GM19438 (cell line): ENCODE results near the gene OSTC.
A peak's percentile ranks its signal among the peaks of the same experiment; 100 is the strongest.

Experiments
- ATAC-seq: cut with Tn5 transposase; IDR thresholded peaks from one replicate; pipeline ENCODE4 v1.9.1; 2021; ENCODE audit warnings: low read depth; ENCODE audit not compliant: unreplicated experiment

Gene OSTC

DNA sequence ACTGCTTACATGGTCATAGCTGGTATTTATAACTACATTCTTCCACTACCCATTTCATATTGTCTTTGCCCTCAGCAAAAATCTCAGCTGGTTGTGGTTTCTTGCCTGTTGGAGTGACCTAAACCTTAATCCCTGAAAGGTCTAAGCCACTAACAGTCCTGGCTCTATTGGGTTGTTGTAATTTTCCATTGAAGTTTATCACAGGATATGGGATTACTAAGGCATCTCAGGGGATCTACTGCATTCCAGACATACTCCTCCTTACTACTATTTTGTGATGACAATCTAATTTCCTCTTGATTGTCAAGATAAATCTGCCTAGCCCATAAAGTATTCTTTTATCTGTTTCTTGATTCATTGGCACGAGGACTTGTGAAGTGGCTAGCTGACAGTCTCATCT is 6.2 kb upstream of the OSTC start:
- no peak for ATAC-seq

DNA sequence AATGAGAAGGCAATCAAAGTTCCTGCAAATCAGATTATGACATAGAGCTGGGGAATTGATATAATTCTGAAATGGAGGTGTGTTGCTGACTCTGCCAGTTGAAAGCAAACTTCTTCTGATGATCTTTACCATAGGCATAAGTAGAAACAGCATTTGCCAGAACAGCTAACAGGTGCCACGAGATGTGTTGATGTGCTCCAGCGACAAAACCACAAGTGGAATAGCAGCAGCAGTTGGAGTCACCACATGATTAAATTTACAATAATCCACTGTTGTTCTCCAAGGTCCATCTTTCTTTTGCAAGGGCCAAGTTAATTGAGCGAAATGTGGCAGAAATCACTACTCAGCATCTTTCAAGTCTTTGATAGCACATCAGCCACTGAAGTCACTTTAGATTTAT is 3.7 kb upstream of the OSTC start:
- no peak for ATAC-seq

DNA sequence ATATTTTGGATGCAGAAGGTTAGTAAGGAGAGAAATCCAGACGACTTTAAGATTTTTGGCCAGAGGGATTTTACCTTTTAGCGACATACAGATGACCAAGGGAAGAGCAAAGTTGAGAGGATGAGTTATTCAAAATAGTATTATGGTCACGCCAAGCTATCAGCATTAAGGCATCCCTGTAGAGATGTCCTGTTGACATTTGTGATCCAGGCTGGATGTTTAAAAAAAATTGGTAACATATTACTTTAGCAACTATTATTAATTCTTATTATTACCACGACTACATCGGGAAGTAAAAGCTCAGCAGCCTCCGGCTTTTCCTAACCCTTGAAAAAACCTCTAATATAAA is 562 bp upstream of the OSTC start:
- peak; percentile 20 for ATAC-seq

DNA sequence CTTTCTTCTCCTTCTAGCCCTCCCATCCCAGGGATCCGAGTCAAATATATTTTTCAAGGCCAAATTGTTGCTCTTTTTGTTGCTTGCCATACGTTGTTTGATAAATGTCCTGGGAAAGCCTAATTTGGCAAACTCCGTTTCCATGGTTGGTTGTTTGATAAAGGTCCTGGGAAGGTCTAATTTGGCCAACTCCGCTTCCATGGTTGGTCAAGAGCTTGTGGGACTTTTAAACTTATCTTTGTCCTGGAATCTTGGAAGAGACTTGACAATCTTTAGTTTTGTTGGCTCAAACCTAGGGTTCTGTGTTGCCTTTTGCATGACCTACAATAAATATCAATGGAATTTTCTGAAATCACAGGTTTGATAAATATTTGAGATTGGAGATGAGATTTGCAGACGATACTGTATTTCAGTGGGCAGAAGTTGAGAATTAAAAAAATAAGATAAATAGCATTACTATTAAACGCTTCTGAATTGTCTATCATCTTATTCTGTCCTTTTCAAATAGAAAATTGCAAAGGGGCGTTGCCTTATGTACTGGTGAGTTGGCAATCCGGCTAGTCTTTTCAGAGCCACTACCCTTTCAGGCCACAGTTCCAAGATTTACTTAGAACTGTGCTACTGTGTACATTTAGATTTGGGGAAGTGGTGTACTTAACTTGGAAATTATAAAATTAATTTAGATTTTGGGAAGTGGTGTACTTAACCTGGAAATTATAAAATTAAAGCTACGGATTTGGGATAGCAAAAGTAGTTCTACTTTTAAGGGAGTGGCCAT is 804 bp downstream of the OSTC start:
- ATAC-seq = peak; percentile 28

- no peak for ATAC-seq
Measured at GRCh38 chr4:108662629-108663028, 12.2 kb downstream of the OSTC start.

DNA sequence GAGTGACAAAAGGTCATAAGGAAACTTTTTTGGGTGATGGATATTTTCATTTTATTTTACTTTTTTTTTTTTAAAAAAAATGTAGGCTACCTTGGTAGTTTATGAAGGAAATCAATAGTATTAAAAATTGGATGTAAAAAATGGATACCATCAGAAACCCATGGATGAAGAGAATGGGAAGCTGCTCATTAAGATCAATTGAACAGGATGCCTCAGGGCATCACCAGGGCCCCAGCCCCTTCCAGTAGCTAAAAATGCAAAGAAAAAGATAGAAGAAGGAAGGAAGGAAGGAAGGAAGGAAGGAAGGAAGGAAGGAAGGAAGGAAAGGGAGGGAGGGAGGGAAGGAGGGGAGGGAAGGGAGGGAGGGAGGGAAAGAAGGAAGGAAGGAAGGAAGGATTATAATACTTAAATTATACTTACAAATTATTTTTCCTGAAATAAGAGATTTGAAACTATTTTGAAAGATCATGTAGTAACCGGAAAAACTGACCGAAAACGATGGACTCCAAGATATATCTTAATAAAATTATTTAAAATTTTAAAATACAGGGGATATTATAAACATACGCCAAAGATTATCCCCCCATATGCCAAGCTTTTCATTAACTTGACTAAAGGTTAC is 24.1 kb downstream of the OSTC start:
- ATAC-seq = no peak

DNA sequence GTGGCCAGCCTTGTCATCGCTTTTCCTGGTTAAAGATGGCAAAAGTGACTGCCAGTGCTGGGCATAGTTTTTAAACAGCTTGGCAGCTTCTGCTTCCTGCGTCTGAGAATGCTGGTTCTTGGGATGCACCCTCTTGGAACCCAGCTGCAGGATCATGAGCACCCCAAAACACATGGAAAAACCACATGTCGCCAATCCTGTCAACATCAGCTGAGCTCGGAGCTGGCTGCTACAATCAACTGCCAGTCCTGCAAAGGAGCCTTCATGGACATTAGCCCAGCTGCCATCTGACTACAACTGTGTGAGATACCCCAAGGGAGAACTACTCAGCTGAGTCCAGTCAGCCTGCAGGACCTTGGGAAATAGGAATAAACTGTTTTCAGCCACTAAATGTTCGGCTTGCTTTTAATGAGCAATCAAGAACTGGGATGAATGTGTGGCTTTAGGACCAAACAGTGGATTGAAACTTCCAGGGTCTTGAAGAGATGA is 31.0 kb downstream of the OSTC start:
- no peak for ATAC-seq

- no peak for ATAC-seq
Measured at GRCh38 chr4:108683479-108683878, 33.1 kb downstream of the OSTC start.

DNA sequence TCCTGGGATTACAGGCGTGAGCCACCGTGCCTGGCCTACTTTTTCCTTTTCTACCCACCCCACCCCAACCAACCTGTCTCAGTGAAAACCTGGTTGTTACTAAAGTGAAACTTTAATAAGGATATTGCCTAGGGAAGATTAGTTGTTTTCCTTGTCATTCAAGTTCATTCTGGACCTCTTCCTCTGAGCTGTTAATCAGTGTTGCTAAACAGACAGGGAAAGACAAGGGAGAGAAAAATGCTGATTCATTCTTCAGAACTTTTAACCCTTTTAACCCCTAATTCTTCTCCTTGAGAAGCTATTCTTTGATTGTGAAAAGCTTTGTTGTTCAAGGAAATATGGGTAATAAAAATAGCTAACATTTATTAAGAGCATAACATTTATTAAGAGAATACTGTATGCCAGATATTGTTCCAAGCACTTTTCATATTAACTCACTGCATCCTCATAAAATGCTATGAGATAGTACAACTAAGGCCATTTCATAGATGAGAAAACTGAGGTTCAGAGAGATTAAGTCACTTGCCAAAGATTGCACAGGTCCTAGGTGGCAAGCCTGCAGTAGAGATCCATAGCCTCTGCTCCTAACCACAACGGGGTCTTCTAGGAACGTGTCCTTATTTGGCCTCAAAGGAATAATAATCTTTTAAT is 34.8 kb downstream of the OSTC start:
- no peak for ATAC-seq

GRCh38 chr4:108690738-108691137 is 40.3 kb downstream of the OSTC start:
- no peak for ATAC-seq

GRCh38 chr4:108693211-108693610 is 42.8 kb downstream of the OSTC start:
- ATAC-seq = no peak

GRCh38 chr4:108693819-108694218 is 43.4 kb downstream of the OSTC start:
- ATAC-seq = no peak

GRCh38 chr4:108694423-108694822 is 44.0 kb downstream of the OSTC start:
- no peak for ATAC-seq

- no peak for ATAC-seq
Measured at GRCh38 chr4:108695062-108695461, 44.7 kb downstream of the OSTC start.

GRCh38 chr4:108696160-108696559 is 45.8 kb downstream of the OSTC start:
- ATAC-seq = no peak

DNA sequence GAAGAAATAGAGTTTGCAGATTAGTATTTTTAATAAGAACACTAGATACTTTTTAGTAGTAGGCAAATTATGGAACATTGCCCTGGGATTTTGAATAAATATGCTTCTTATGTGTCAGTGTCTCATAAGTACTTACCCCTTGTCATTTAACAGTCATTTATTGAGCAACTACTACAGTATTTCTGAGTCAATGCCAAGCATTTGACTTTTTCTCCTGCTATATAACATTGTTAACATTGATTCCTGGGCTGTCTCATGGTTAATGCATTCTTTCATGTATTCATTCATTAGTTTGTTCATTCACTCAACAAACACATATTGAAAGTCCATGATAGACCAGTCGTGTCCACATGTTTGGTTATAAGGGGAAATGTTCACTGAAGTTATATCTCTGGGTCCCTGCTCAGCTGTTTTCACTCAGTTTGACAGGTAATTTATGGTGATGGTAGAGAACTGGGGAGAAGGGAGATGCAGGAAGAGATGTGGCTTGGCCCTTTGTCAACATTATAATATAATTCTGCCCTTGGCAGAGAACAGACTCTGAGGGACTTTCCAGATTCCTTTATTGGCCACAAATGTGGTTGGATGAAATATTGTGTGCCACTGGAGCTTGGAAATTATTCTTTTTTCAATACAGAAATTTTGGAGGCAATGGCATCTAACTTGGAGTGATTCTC is 49.8 kb downstream of the OSTC start:
- no peak for ATAC-seq

DNA sequence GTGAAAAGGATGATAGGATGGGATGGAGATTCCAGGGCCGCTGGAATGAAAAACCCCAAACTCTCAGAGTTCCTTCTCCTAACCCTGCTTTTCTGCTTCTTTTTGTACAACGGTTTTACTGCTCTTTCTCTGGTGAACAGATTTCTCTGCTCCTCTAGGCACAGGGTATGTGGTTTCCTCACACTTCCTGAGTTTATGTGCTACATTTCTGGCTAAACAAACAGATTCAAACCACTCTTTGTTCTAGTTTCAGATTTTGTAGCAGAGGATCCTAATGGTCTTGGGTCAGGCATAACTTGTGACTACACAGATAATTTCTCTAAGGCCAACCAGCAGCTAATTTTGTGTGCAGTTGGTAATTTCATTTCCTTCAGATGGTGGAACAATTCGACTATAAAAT is 52.6 kb downstream of the OSTC start:
- peak; percentile 96 for ATAC-seq

GRCh38 chr4:108703370-108703769 is 53.0 kb downstream of the OSTC start:
- ATAC-seq = peak; percentile 16

- no peak for ATAC-seq
Measured at GRCh38 chr4:108703966-108704365, 53.6 kb downstream of the OSTC start.

DNA sequence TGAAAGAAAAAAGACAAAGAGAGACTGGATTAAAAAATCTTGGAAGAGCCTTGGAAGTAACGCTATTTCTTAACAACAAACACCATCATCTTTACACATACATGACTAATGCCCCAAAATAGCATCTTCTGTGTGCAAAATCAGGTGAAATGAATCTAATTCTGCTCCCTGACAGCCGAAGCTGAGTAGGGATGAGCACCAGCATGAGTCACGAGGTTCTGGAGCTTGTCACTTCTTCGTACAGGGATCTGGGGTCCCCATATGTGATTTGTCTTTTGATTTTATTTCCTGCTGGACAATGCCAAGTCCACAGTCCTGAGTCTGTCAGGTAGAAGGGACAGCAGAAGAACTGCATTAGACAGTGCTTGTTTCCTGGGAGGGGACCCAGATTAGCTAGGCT is 55.9 kb downstream of the OSTC start:
- ATAC-seq = no peak

GRCh38 chr4:108709234-108709633 is 58.8 kb downstream of the OSTC start:
- no peak for ATAC-seq
